ENCODE measurements around the gene MEIS1. TPM values are rescaled to one million over a fixed set of nuclear protein-coding genes. Genes with fewer than 3 reads are reported as not detected.

MEIS1 gene
- total RNA-seq, 1 experiment from 2014 or later: 0.66 TPM

DNA sequence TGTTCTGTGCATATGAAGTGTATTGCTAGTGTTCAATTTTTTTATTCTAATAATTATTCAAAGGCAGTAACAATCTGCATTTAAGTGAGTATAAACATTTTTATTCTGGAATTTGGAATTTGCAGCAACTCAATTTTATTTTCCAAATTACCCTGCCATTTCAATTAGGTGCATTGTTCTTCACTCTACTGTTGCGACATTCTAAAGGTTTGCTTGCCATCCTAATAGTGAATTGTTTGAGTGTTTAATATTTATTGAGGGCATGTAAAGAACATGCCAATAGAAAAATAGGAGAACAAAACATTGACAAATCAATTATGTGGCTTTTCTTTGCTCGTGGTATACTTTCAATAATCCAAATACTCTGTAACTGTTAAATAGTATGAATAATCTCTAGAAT, 18.0 kb downstream of the MEIS1 start:
- no peak overlapping the region for H2BK120ac ChIP-seq (ENCODE audit: low read depth, low read length, poor library complexity, severe bottlenecking)
- H3K27me3 ChIP-seq (ENCODE audit: insufficient read depth, low read length): no peaks in the 10 kb centered on the region
- TF ChIP-seq, protein P1, sequence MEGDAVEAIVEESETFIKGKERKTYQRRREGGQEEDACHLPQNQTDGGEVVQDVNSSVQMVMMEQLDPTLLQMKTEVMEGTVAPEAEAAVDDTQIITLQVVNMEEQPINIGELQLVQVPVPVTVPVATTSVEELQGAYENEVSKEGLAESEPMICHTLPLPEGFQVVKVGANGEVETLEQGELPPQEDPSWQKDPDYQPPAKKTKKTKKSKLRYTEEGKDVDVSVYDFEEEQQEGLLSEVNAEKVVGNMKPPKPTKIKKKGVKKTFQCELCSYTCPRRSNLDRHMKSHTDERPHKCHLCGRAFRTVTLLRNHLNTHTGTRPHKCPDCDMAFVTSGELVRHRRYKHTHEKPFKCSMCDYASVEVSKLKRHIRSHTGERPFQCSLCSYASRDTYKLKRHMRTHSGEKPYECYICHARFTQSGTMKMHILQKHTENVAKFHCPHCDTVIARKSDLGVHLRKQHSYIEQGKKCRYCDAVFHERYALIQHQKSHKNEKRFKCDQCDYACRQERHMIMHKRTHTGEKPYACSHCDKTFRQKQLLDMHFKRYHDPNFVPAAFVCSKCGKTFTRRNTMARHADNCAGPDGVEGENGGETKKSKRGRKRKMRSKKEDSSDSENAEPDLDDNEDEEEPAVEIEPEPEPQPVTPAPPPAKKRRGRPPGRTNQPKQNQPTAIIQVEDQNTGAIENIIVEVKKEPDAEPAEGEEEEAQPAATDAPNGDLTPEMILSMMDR (conservative IDR thresholded peaks at IDR 0.05): no peak
- no CpG with 5 or more reads among the region's 2 CpGs for WGBS (ENCODE audit: extremely low coverage, insufficient read length, low lambda C conversion rate)
- H3K4ac ChIP-seq (ENCODE audit: low read depth, low read length): no peak overlapping the region
- H3K23me2 ChIP-seq (ENCODE audit: insufficient read length, low read depth, low read length, poor library complexity, severe bottlenecking): no peaks in the 10 kb centered on the region
- no peaks in the 10 kb centered on the region for H3K4me1 ChIP-seq (ENCODE audit: insufficient read depth, low read length)
- H3K27ac ChIP-seq (ENCODE audit: insufficient read length, low read depth, low read length): no peak overlapping the region
- no peak overlapping the region for H3K18ac ChIP-seq (ENCODE audit: insufficient read length, low read depth, low read length)
- H3K27ac Mint-ChIP-seq: no peak overlapping the region
- no peak overlapping the region for H4K8ac ChIP-seq (replicated peaks; ENCODE audit: insufficient read length, low read depth, low read length)
- H3K4me3 Mint-ChIP-seq: no peak overlapping the region
- H3K23ac ChIP-seq (ENCODE audit: insufficient read length, low read depth, low read length): no peak overlapping the region
- H2BK20ac ChIP-seq (ENCODE audit: low read depth, low read length, poor library complexity, severe bottlenecking): no peak overlapping the region
- H2BK5ac ChIP-seq (ENCODE audit: insufficient read length, low read length): no peak overlapping the region
- no peak overlapping the region for H2BK15ac ChIP-seq (ENCODE audit: low read depth, low read length)
- H3K14ac ChIP-seq (ENCODE audit: insufficient read depth, low read length): no peak overlapping the region
- H3K36me3 Mint-ChIP-seq (ENCODE audit: insufficient read depth in 1 of 3, low read depth in 3 of 3): no peaks in the 10 kb centered on the region
- no peak overlapping the region for H3K9ac ChIP-seq (ENCODE audit: extremely low read depth, insufficient read length, low read length)
- no peaks in the 10 kb centered on the region for H3K4me1 Mint-ChIP-seq
- no peaks in the 10 kb centered on the region for H4K20me1 ChIP-seq (ENCODE audit: control insufficient read depth, insufficient read depth, insufficient read length)
- H4K5ac ChIP-seq (ENCODE audit: insufficient read length, low read depth, low read length): no peak overlapping the region
- H4K91ac ChIP-seq (ENCODE audit: insufficient read length, low read depth, low read length): no peak overlapping the region
- no peak overlapping the region for H3K4me2 ChIP-seq (ENCODE audit: insufficient read depth, insufficient read length, low read length)
- H2AFZ ChIP-seq (ENCODE audit: low read length): no peak overlapping the region
- H3K9me3 Mint-ChIP-seq: no peaks in the 10 kb centered on the region
- no peaks in the 10 kb centered on the region for H3K79me2 ChIP-seq (ENCODE audit: insufficient read depth, low read length)
- no peak overlapping the region for H3T11ph ChIP-seq (ENCODE audit: low read length)
- H3K9me3 ChIP-seq (ENCODE audit: control insufficient read depth, low read depth, low read length): no peaks in the 10 kb centered on the region
- no peak overlapping the region for H2BK12ac ChIP-seq (ENCODE audit: insufficient read length, low read depth, low read length)
- H3K79me1 ChIP-seq (ENCODE audit: insufficient read depth, low read depth, low read length, poor library complexity, severe bottlenecking): no peaks in the 10 kb centered on the region
- H2AK5ac ChIP-seq (ENCODE audit: insufficient read length, low read length): no peak overlapping the region
- peaks cover 44% of the 10 kb centered on the region for H3K27me3 Mint-ChIP-seq (ENCODE audit: low read depth)
- DNase-seq: no peak
- no peak overlapping the region for H3K56ac ChIP-seq (ENCODE audit: insufficient read length, low read depth, low read length)

Measured in H9 (cell line).